NCI-H69 (cell line): ENCODE results near the gene ENTPD2.
"Not testable (repeated sequence)": the region's sequence is repeated elsewhere in the genome, so short reads cannot be mapped to it uniquely, and the experiment has no call there.

Experiments used
- DNase-seq: peaks from one replicate; lab custom pipeline; 2025; lab: John Stamatoyannopoulos, UW

ENTPD2 gene

DNA sequence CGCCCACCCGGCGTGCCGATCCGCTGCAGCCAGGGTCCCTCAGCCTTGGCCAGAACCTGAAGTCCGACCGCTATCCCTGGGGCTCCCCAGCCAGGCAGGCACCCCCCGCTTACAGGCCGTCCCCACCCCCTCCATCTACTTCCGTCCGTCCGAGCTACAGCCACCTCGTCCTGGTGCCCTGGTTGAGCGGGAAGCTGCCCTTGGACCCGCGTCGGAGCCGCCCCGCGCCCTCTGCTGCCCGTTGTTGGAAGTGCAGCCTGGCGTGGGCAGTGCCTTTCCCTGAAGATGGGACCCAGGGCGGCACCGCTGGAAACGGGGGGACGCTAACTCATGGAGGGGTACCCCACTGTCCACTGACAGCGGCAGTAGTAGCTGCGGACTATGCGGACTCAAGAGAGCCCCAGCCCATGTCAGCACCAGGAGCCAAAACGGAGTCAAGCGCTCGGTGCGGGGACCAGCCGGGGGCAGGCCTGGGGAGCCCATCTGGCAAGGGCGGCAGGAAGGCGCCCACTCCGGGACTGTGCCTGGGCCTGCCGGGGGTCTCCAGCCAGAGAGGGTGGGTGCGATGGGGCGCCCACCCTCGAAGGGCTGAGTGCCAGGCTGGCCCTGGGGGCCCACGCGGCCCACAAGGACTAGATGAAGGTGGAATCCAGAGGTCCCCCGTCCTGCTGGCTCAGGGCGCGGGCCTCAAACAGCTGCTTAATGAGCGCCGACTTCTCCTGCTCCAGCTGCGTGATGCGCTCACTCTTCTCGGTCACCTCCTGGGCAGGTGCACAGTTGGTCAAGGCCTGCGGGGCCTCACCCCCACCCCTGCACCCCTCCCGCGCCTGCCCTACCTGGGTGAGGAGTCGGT lies 10.4 kb upstream of the ENTPD2 start:
- peak; percentile 60 for DNase-seq

DNA sequence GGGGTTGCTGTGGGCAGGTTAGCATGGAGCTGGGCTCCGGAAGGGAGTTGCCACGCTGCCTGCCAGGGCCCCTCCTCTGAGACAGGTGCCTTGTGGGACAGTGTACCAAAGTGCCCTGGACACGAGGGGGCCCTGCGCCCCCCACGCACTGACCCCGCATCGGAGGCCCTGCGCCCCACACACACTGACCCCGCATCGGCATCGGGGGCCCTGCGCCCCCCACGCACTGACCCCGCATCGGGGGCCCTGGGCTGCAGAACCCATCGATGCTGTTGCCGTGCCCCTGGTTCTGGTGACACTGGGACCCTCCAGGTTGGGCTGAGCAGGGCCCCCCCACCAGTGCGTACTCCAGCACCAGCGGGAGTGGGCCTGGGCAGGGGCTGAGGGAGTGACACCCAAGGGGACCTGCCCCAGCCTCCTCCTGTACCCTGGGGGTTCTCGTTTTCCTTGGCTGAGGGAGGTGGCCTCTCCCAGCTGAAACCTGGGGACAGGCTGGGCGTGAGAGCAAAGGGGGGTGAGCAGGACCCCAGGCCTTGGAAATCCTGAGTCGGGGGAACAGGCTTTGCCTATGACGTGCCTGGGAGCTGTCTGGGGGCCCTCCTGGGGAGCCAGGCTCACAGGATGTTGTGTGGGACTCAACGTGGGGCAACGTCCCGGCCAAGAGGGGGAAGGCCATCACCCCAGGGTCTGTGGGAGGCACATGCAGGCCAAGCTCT lies 9.6 kb upstream of the ENTPD2 start:
- DNase-seq = no peak

DNA sequence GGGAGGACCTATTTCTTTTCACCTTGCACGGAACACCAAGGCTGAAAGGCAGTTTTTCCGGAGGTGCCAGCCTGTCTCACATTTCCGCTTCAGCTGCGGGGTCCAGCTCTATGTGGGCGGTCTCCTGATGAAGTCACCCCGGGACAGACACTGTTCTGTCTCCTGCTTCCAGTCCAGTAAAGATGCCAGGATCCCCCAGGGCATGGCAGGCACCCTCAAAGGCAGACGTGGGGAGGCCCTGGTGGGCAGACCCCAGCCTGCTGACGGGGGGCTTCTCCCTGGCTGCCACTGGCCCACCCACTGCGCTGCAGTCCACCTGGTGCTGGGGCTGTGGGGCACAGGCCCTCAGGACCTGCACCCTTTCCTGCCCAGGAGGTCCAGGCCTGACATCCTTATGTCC lies 8.9 kb upstream of the ENTPD2 start:
- not testable (repeated sequence) for DNase-seq

DNA sequence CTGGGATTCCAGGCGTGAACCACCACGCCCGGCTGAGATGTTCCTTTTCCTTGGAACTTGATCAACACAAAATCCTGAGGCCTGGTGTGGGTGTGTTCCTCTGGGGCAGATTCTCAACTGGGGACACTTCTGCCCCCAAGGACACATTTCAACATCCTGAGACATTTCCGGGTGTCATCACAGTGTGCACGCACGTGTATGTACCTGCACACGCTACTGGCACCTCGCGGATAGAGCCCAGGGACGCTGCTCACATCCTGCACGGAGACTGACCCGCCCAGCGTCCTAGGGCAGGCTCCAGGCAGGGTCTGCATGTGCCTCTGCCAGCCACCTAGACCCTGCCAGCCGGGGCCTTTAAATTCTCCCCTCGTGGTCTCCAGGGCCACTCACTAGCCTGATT lies 8.5 kb upstream of the ENTPD2 start:
- no peak for DNase-seq

DNA sequence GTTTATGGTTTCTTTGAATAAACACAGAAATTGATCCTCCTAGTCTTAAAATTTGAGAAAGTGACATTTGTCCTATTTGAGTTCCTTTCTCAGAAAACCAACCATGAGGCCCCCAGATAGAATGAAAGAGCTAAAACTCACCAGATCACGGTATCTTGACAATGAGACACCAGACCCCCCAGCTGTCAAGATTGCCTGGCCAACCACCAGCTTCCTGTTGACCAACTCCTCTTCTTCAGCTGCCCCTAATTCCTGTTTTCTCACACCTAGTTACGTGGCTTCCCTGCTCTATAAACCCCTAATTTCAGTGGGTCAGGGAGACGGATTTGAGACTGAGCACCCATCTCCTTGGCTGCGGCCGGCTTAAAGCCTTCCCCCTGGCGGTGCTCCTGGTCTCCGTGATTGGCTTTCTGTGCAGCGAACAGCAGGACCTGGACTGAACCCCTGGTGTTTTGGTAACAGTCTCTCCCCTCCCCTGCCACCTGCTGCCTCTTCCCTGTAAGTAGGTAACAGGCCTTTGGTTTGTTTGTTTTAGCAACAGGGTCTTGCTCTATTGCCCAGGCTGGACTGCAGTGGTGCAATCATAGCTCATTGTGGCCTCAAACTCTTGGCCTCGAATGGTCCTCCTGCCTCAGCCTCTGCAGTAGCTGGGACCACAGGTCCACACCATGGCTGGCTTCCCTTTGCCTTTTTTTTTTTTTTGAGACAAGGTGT lies 4.8 kb upstream of the ENTPD2 start:
- peak; percentile 94 for DNase-seq

DNA sequence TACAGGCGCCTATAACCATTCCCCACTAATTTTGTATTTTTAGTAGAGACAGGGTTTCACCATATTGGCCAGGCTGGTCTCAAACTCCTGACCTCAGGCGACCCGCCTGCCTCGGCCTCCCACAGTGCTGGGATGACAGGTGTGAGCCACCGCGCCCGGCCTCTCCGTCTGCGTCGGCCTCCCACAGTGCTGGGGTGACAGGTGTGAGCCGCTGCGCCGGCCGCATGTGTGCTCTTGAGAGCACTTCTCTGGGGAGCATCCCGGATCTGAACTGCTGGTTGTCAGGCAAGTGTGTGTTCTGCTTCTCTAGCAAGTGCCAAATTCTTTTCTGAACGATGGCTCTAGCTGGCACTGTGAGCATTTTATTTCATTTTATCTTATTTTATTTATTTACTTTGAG lies 3.7 kb upstream of the ENTPD2 start:
- peak; percentile 93 for DNase-seq

DNA sequence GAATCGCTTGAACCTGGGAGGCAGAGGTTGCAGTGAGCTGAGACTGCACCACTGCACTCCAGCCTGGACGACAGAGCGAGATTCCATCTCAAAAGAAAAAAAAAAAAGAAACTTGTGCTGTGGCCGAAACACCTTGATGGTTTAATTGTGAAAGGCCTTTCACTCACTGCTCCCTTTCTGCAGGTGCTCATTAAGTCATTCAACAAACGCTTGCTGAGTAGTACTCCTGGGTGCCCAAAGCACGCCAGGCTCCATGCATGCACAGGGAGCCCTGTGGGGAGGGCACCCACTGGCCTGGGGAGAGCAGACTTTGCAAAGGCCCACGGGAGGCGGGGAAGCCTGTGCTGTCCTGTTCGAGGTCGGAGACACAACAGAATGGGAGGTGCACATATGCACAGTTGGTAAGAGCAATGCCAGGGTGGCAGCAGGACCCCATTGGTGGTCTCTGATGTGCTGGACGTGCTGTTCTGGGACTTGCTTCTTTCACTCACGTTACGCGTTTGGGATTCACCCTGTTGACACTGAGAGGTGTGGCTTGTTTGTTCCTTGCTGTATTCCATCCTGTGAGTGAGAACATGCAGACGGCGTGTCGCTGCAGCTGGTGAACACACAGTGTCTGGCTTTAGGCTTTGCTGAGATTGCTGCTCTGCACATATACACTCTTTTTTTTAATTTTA lies 3.0 kb upstream of the ENTPD2 start:
- DNase-seq = peak; percentile 82

DNA sequence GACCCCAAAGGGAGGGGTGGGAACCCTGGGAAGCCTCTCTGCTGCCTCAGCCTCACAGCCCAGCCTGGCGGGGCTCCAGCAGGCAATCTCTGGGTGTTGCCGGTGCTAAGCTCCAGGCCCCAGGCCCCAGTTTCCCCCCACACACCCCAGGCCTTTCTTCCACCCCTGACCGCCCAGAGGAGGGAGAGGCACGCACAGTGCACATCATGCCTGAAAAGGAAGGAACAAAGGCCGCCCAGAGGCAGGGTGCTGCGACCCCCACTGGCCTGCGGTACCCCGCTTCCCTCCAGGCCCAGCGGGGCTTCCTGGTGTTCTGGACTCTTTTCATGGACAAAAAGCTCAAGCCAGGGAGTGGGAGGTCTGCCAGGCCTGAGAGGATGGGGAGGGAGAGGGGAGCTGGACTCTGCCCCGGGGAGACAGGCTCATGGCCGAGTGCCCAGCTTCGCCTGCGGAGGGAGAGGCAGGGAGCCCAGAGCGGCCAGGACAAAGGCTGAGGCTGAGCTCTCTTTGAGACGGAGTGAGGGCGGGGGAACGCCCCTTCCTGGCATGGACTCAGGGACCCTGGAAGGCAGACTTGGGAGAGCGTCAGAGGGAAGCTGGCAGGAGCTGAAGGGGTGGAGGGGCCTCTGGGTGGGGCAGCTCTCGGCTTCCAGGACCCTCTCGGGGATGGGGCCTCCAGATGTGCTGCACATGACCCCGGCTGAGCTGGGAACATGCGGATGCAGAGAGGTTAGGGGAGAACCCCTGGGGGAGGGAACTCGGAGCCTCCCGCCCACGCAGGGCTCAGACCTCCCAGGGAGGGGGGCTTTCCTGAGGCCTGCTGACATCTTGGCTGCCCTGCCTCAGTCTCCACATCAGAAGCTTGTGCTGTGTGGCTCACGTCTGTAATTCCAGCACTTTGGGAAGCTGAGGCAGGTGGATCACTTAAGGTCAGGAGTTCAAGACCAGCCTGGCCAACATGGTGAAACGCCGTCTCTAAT lies 1.8 kb upstream of the ENTPD2 start:
- peak; percentile 96 for DNase-seq

DNA sequence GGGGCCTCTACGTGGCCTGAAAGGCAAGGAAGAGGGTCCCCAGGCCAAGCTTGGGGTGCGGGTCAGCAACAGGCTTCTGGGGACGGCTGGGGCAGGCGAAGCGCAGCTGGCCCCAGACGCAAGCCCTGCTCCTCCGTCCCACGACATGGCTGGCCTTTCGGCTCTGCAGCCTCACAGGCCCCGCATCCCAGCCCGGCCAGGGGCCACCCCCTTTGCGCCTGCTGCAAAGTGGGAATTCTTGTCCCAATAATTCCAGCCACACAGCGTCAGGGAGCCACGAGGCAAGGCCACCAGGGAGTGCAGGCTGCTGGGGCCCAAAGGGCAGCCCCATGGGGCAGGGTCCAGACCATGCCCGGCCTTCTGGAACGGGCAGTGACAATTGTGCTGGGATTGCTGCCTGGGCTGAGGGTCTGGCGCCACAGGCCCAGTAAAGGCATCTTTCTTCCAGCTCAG lies 1.1 kb upstream of the ENTPD2 start:
- no peak for DNase-seq

DNA sequence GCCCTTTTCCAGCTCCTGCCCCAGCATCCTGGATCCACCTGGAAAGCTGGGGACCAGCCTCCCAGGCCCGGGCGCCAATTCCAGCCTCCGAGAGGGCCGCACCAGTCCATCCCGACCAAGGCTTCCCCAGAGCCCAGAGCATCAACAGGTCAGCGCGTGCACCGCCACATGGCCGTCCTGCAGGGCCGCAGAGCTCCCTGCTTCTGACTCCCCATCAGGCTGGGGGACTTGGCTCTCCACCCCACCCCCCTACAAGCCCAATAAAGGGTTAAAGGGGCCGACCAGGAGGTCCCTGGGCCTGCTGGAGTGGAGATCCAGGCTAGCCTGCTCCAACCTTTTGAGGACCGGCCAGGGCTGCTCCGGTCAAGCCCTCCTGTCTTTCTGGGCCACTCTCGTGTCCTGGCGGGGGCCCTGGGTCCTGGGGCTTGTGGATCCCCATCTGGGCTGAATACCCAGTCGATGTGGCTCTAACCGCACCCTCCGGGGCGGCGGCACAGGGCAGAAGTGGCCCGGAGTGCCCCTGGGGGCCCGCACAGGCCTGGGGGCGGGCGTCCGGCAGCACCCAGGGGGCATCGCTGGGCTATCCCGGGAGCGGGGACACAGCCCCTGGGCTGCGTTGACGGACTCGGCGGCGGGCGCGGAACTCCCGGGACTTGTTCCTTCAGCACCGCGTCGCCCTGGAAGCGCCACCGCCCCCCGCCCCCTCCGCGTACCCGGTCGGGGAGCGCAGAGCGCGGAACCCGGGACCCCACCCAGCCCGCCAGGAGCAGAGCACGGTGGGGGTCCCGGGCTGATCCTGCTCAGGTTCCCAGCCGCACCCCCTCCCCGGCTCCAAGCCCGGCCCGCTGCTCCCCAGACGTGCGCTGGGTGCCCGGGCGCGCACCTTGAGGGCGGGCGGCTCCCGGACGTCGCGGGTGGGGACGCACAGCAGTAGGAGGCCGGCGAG lies 590 bp downstream of the ENTPD2 start:
- peak; percentile 74 for DNase-seq

DNA sequence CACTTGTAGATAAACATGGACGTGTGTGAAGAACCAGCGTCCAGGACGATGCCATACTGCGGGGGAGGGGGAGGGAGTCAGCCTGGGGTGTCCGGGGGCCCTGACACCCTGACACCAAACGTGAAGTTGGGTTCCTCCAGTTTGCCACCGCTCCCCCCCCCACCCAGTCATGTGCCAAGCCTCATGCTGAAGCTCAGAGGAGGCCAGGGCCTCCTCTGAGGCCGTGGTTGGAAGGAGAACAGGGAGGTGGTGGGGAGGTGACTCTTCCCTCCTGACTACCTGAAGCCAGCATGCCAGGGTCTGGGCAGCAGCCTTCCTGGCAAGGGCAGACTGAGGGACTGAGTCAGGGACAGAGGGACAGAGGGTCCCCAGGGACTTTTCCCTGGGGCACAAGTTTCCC lies 1.6 kb downstream of the ENTPD2 start:
- no peak for DNase-seq

DNA sequence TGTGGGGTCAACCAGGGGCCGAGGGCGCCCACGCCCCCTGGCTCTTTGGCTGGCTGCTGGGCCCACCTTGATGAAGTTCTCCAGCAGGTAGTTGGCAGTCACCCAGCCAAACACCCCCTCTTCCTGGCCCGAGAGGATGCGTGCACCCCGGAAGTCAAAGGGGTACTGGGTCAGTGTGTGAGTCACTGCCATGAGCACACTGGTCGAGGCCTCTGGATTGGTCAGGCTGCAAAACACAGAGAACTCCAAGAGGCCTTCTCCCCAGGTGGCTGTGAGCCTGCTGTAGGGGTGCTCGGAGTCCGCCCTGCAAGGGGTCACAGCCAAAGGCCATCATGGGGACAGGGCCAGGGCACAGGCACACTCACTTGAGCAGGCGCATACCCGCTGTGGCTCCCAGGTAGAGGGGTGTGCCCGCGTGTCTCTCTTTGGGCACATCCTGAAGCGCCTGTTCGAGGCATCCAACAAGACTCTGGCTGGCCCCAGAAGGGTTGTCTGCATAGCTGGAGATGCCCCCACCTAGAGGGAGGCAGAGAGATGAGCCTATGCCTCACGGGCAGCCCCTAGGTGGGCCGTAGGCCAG lies 2.6 kb downstream of the ENTPD2 start:
- DNase-seq = no peak

DNA sequence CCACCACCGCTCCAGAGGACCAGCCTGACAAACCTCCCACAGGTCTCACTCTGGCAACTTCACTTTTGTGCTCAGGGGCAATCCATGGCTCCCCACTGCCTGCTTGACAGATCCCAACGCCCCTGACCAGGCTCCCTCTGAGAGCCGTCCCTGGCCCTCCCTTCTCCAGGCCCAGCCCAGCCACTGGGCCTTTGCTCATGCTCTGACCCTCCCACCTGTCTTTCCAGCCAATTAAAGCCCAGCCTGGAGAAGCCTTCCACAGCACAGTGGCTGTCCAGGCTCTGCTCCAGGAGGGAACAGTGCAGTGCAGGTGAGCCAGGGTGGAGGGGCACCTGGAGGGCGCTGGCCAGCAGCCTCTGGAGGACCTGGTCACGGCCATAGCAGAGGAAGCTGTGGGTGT lies 3.3 kb downstream of the ENTPD2 start:
- no peak for DNase-seq

DNA sequence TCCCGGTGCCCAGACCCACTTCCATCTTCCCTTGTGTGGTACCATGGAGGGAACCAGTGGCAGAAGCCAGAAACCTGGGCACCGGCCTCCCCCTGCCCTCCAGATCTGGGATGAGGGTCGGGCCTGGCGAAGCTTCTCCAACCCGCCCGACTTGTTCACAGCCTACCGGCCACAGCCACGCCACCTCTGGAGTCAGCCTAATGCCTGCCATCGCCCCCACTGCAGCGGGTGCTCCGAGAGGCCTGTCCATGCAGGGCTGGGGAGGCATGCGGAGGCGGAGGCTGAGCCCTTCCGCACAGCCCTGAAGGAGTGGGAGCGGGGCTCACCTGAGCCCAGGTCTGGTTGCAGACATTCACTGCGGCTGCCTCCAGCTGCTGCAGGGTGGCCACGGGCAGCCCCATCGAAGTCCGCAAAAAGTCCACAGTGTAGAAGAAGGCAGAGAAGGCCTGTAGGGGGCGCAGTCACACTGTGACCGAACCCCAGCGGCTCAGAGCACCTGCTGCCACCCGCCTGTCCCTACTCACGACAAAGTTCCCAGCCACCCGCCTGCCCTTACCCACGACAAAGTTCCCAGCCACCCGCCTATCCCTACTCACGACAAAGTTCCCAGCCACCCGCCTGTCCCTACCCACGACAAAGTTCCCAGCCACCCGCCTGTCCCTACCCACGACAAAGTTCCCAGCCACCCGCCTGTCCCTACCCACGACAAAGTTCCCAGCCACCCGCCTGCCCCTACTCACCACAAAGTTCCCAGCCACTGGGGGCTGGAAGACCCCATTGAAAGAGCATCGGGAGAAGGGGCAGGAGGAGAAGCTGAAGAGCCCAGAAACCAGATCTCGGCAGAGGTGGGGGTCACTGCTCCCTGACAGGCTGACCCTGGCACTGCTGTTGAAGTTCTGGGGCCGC lies 4.1 kb downstream of the ENTPD2 start:
- DNase-seq = peak; percentile 76

DNA sequence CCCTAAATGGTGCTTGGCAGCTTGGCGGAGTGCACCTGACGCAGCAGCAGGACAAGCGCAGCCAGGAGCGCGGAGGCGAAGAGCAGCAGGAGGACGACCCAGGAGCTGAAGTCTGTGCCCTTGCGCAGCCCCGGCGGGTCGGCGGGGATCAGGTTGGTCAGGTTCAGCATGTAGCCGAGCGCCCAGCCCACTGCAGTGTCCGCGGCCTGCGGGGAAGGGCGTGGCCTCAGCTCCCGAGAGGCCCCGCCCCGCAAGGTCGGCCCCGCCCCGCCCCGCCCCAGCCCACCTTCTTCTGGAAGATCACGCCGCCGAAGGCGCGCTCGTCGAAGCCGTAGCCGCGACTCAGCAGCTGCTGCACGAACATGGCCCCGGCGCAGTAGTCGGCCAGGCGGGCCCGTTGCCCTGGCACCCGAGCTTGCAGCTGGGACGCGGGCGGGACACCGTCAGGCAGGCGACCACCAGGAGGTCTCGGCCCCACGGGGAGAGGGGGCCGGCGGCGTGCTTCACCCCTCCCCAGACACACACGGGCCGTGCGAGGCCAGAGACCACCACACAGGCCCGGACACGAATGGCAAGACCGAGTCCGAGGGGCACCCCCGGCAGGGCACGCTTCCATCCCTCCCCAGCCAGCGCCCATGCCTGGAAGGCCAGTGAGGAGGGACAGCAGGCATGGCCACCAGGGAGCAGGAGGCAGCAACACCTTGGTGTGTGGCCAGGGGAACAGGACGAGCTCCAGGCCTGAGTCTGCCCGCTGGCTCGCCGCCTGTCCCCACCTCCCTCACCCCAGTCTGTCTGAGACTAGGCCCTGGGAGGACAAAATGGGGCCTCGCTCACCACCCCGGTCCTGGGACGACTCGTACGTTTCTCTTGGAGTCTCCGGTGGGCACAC lies 5.0 kb downstream of the ENTPD2 start:
- peak; percentile 65 for DNase-seq

DNA sequence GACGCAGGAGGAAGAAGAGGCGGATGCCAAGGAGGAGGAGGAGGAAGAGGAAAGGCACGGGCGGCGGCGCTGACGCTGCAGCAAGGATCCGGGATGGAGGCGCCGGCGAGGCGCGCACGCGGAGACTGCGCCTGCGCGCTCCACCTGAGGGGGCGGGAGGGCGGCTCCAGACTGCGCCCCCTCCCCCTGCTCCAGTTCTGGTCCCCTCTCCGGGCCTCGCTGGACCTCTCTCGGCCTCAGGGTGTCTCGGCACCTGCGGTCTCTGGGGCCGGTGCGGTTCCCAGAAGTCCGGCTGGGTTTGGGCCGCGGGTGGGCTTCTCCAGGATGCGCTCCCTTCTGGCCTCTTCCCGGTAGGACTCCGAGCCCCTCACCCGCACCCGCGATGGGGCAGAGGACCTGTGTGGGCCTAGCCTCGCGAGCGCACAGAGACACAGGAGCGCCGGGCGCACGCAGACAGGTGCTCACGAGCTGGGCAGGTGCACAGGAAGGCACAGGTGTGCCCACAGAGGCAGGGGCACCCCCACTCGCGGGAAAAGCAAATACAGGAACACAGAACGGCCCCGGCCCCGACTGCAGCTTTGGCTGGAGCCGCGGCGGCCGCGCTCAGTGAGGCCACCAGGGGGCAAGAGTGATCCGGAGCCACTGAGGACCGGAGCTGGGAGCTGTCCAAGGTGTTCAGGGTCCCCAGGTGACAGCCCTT lies 7.6 kb downstream of the ENTPD2 start, which contains the start of gene NPDC1:
TSS of gene NPDC1 (minus strand) at position 90 of the 700 bp plus-strand sequence. CDS start 188 bp downstream, outside the sequence.
- peak; percentile 90 for DNase-seq
